HG02763 (cell line): ENCODE measurements around the gene NCAN.
"Not testable (repeated sequence)": the region's sequence is repeated elsewhere in the genome, so short reads cannot be mapped to it uniquely, and the experiment has no call there.

ENCODE experiments used
- ATAC-seq: cut with Tn5 transposase; IDR thresholded peaks from one replicate; pipeline ENCODE4 v1.9.1; 2021; ENCODE audit warnings: mild to moderate bottlenecking, moderate library complexity; ENCODE audit not compliant: unreplicated experiment

The NCAN gene

GRCh38 chr19:19223636-19224035 is 11.9 kb downstream of the NCAN start:
- ATAC-seq, result no peak

- no peak for ATAC-seq
Measured at GRCh38 chr19:19224150-19224851, 12.5 kb downstream of the NCAN start.

GRCh38 chr19:19224852-19225494 is 13.2 kb downstream of the NCAN start:
- ATAC-seq, result peak; percentile 59

- ATAC-seq, result no peak
Measured at GRCh38 chr19:19226204-19226603, 14.4 kb downstream of the NCAN start.

GRCh38 chr19:19226663-19227062 is 14.9 kb downstream of the NCAN start:
- ATAC-seq, result no peak

GRCh38 chr19:19227217-19227616 is 15.5 kb downstream of the NCAN start:
- ATAC-seq, result no peak

GRCh38 chr19:19229701-19230100 is 17.9 kb downstream of the NCAN start:
- ATAC-seq, result no peak

GRCh38 chr19:19230999-19231398 is 19.2 kb downstream of the NCAN start:
- no peak for ATAC-seq

GRCh38 chr19:19232261-19232721 is 20.5 kb downstream of the NCAN start:
- no peak for ATAC-seq

- ATAC-seq, result no peak
Measured at GRCh38 chr19:19234220-19234816, 22.6 kb downstream of the NCAN start.

GRCh38 chr19:19236173-19236572 is 24.4 kb downstream of the NCAN start:
- ATAC-seq, result no peak

GRCh38 chr19:19238126-19238894 is 26.6 kb downstream of the NCAN start:
- ATAC-seq, result no peak

GRCh38 chr19:19239675-19240074 is 27.9 kb downstream of the NCAN start:
- no peak for ATAC-seq

- ATAC-seq, result no peak
Measured at GRCh38 chr19:19240476-19240875, 28.7 kb downstream of the NCAN start.

GRCh38 chr19:19250196-19250801 is 38.5 kb downstream of the NCAN start:
- no peak for ATAC-seq

GRCh38 chr19:19253409-19253808 is 41.7 kb downstream of the NCAN start:
- not testable (repeated sequence) for ATAC-seq

GRCh38 chr19:19256072-19256969 is 44.6 kb downstream of the NCAN start:
- no peak for ATAC-seq

GRCh38 chr19:19257137-19257536 is 45.4 kb downstream of the NCAN start:
- no peak for ATAC-seq

GRCh38 chr19:19257836-19258588 is 46.3 kb downstream of the NCAN start:
- no peak for ATAC-seq
